Thyroid gland (tissue), 4 donors: Measurements from ENCODE around the gene POU2F3. TPM values are rescaled to one million over a fixed set of nuclear protein-coding genes. Genes with fewer than 3 reads are reported as not detected.

Experiments used
- DNase-seq, 2 donors: peaks; one replicate each; pipeline ENCODE4 v3.0.0-alpha.2; 2019
- H3K27ac ChIP-seq, 3 donors: fragments of 200-600 bp; sonication (generic); 1 replicate in 2 of 3; 2 replicates in 1 of 3; pipeline ENCODE4 v1.5.1; 2016 to 2019; ENCODE audit warnings: mild to moderate bottlenecking in 1 of 3, moderate library complexity in 1 of 3
- H3K27me3 ChIP-seq: fragments of 200-600 bp; sonication (generic); one replicate; pipeline ENCODE4 v1.5.1; 2019
- H3K36me3 ChIP-seq, 2 donors: fragments of 200-600 bp; sonication (generic); one replicate each; pipeline ENCODE4 v1.5.1; 2016 to 2019
- H3K4me1 ChIP-seq, 2 donors: fragments of 200-600 bp; sonication (generic); one replicate each; pipeline ENCODE4 v1.5.1; 2017 to 2019
- H3K4me3 ChIP-seq, 3 donors: fragments of 200-600 bp; sonication (generic); replicated peaks in 1 of 3; 1 replicate in 2 of 3; 2 replicates in 1 of 3; pipeline ENCODE4 v1.5.1; 2016; ENCODE audit warnings: mild to moderate bottlenecking in 1 of 3
- H3K9me3 ChIP-seq: fragments of 200-600 bp; sonication (generic); one replicate; pipeline ENCODE4 v1.5.1; 2017
- POLR2A ChIP-seq, 2 donors: fragments of 450-650 bp; IDR thresholded peaks; one replicate each; pipeline ENCODE4 v1.6.1; 2017; ENCODE audit warnings: antibody characterized with exemption in 2 of 2, mild to moderate bottlenecking in 2 of 2, moderate library complexity in 1 of 2
- WGBS, 2 donors: methylation state at CpG; one replicate each; pipeline ENCODE4 v1.1.5; 2017; 5-methylcytosine and 5-hydroxymethylcytosine counted together
- intact Hi-C: fragments of 100-400 bp; cut with DNase I; formaldehyde crosslinking; loops from one replicate; pipeline ENCODE4 v1.15.1; 2023
- total RNA-seq, 4 donors: library from RNA; depleted of rRNA; stranded (reverse); fragments of >200 nt; gene quantifications; one replicate each; pipeline ENCODE4 v1.2.3, GENCODE V29; 2016
- TF ChIP-seq, protein P1 (sequence below), 6 experiments: fragments of 200-600 bp in 3 of 6; fragments of 450-650 bp in 3 of 6; sonication (generic) in 3 of 6; IDR thresholded peaks; one replicate each; pipeline ENCODE4 v1.5.1; 2016 to 2019; ENCODE audit warnings: antibody characterized with exemption in 6 of 6, mild to moderate bottlenecking in 2 of 6, inconsistent platforms in 1 of 6, moderate library complexity in 1 of 6

The POU2F3 gene
- total RNA-seq, 4 donors from 2014 or later, result 1.2 to 2.3 (median 1.8) TPM

DNA sequence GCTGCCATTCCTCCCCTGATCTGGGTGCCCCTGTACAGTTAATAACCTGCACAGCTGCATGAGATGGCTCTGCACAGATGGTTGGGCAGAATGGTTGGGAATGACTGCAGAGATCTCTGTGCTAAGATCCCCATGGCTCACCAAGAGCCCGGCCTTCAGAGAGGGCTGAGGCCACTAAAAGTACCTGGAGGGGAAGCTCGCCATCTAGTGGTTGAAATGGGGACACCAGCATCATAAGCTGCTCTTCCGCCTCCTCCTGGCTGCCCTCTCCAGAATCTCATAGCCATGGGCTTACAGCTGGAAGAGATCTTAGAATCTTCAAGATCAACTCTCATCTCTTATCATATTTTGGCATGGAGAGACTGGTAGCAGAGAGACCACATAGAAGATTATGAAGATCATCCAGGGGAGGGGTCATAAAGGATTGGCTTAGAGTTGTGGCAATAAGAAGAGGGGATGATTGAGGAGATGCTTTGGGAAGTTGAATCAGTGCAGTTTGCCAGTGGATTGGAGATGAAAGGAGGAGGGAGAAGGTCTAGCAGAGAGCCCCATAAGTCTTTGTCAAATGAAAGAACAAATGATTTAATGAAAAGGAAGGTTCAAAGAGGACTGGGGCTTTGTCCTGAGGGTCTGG is 63.2 kb downstream of the POU2F3 start:
- Histone ChIP-seq H3K27ac (peak overlapping the region; percentile 63 to 68 (median 64)), H3K27me3 (no peaks in the 10 kb centered on the region), H3K36me3 (no peaks in the 10 kb centered on the region), H3K4me3 (no peak overlapping the region), H3K9me3 (no peaks in the 10 kb centered on the region), H3K4me1 (peaks cover 6 to 16% of the 10 kb centered on the region in 2 donors)
- TF ChIP-seq POLR2A (IDR thresholded peaks at IDR 0.05), result no peak
- TF ChIP-seq, protein P1, sequence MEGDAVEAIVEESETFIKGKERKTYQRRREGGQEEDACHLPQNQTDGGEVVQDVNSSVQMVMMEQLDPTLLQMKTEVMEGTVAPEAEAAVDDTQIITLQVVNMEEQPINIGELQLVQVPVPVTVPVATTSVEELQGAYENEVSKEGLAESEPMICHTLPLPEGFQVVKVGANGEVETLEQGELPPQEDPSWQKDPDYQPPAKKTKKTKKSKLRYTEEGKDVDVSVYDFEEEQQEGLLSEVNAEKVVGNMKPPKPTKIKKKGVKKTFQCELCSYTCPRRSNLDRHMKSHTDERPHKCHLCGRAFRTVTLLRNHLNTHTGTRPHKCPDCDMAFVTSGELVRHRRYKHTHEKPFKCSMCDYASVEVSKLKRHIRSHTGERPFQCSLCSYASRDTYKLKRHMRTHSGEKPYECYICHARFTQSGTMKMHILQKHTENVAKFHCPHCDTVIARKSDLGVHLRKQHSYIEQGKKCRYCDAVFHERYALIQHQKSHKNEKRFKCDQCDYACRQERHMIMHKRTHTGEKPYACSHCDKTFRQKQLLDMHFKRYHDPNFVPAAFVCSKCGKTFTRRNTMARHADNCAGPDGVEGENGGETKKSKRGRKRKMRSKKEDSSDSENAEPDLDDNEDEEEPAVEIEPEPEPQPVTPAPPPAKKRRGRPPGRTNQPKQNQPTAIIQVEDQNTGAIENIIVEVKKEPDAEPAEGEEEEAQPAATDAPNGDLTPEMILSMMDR (IDR thresholded peaks at IDR 0.05), result peak; percentile 50 to 77 (median 62)
- DNase-seq, result peak; percentile 53 to 66
- intact Hi-C loops, result loop anchor here (5.0 kb wide), 1 partner anchor 131 kb away; no protein-coding TSS in a partner anchor
- WGBS, 2 donors, result 42 to 51% methylated on average over 2 to 3 of the region's 3 CpGs

DNA sequence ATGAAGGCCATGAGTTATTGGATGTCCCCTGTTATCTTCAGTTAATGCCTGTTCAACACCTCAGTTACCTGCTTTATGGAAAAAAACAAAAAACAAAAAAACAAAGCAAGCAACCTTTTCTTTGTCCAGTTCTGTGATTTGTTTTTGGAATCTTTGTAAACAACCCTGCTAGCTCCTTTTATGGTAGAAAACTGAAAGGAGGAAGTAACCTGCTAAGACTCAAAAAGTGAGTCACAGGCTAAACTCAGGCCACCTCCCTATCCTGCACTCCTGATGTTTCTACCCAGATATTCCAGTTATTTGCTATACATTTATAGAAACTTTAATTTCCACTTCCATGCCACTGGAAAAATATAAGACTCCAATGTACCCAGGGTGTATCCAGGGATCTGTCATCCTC is 64.6 kb downstream of the POU2F3 start:
- Histone ChIP-seq H3K4me3 (no peak overlapping the region), H3K27me3 (no peaks in the 10 kb centered on the region), H3K27ac (no peak overlapping the region), H3K36me3 (no peaks in the 10 kb centered on the region), H3K4me1 (peaks cover 6 to 16% of the 10 kb centered on the region in 2 donors), H3K9me3 (no peaks in the 10 kb centered on the region)
- TF ChIP-seq, protein P1 (IDR thresholded peaks at IDR 0.05), result no peak
- TF ChIP-seq POLR2A (IDR thresholded peaks at IDR 0.05), result no peak
- DNase-seq, result no peak
- intact Hi-C loops, result loop anchor here (5.0 kb wide), 1 partner anchor 132 kb away; no protein-coding TSS in a partner anchor

DNA sequence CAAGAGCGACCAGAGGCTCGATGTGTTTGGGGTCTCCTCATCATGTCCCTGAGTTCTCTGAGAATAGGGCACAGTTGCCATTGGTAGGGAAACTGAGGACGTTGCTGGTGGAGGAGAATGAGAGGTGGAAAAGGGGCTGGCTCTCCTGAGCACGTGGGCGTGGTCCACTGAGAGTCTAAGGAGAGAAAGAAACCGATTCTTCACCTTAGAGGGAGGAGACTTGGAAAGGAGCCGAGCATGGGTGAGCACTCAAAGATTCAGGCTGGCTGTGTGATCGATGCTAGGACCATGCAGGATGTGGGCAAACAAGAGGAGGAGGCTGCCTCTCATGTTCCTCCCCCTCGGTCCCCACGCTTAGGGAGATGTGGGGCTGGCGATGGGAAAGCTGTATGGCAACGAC is 65.3 kb downstream of the POU2F3 start:
- H3K27me3 ChIP-seq, result no peaks in the 10 kb centered on the region
- no peaks in the 10 kb centered on the region for H3K9me3 ChIP-seq
- H3K36me3 ChIP-seq, result no peaks in the 10 kb centered on the region
- WGBS, 2 donors, result 63 to 78% methylated on average over 12 of the region's 12 CpGs
- no peak overlapping the region for H3K27ac ChIP-seq
- TF ChIP-seq, protein P1 (IDR thresholded peaks at IDR 0.05), result no peak
- no peak for TF ChIP-seq POLR2A (IDR thresholded peaks at IDR 0.05)
- intact Hi-C loops, result no loop called here
- H3K4me3 ChIP-seq, result no peak overlapping the region
- H3K4me1 ChIP-seq, result peaks cover 6 to 16% of the 10 kb centered on the region in 2 donors
- DNase-seq, result peak in 1 of 2 donors; percentile 27

DNA sequence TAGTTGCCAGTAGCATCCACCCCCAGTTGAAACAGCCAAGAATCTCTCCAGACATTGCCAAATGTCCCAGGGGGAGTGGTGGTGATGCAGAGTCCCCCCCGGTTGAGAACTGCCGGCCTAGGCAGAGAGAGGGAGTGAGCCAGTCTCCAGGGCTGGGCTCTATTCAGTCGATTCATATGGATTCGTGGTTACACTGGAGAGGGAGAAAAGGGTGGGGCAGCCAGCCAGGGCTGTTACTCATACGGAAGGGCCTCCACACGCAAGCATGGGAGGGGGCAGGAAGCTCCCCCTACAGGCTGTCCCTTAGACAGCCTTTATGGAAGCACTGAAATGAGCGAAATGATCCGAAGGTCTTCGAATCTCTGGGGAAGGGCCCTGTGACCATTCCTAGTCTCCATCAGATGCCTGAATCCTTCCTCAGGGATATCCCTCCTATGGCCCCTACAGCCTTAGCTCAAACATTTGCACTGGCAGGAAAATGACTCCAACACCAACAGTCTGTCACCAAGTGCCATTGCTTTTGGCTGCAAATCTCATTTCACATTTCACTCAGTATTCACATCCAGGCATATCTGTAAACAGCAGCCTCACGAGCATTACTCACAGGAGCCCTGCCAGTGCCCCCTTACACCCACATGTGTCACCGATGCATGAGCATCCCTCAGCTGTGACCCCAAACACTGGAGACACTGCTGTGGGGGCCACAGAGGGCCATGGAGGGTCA is 66.7 kb downstream of the POU2F3 start:
- Histone ChIP-seq H3K9me3 (no peaks in the 10 kb centered on the region), H3K27me3 (no peaks in the 10 kb centered on the region), H3K4me1 (peaks cover 3 to 12% of the 10 kb centered on the region in 2 donors), H3K36me3 (no peaks in the 10 kb centered on the region), H3K27ac (no peak overlapping the region), H3K4me3 (no peak overlapping the region)
- intact Hi-C loops, result no loop called here
- WGBS, 2 donors, result 62 to 64% methylated on average over 11 of the region's 11 CpGs
- TF ChIP-seq, protein P1 (IDR thresholded peaks at IDR 0.05), result no peak
- TF ChIP-seq POLR2A (IDR thresholded peaks at IDR 0.05), result no peak
- no peak for DNase-seq

DNA sequence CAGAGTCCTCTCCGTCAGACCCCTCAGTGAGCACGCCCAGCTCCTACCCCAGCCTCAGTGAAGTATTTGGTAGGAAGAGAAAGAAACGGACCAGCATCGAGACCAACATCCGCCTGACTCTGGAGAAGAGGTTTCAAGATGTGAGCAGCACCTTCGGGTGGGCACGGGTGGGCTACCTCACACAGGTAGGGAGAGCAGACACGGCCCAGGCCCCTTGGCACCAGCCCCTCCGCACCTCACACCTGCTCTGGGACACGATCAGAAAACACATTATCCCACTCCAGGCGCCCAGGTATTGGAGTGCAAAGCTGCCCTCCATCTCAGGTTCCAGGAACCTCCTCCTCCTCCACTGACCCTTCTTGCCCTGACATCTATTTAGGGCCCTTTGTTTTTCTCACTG is 67.5 kb downstream of the POU2F3 start:
- H3K4me1 ChIP-seq, result peaks cover 0 to 5% of the 10 kb centered on the region in 2 donors
- no peak overlapping the region for H3K27ac ChIP-seq
- no peaks in the 10 kb centered on the region for H3K27me3 ChIP-seq
- no peak for DNase-seq
- H3K9me3 ChIP-seq, result no peaks in the 10 kb centered on the region
- H3K36me3 ChIP-seq, result no peaks in the 10 kb centered on the region
- H3K4me3 ChIP-seq, result no peak overlapping the region
- TF ChIP-seq, protein P1 (IDR thresholded peaks at IDR 0.05), result no peak
- no peak for TF ChIP-seq POLR2A (IDR thresholded peaks at IDR 0.05)
- intact Hi-C loops, result no loop called here
- 92 to 95% methylated on average over 11 of the region's 11 CpGs for WGBS, 2 donors
